Stimulated activated memory B cell treated with anti-CD40 and anti-IgM and Interleukin-4, amounts not matched to agents 10 μg/mL and 1 μg/mL and 100 μg/mL, for 72 hours (primary cell): ENCODE results near the gene MPRIP.
"Not testable (repeated sequence)": the region's sequence is repeated elsewhere in the genome, so short reads cannot be mapped to it uniquely, and the experiment has no call there.

Experiments used
- ATAC-seq: fragments of 150-1000 bp; cut with Tn5 transposase; 2 replicates; pipeline ENCODE4 v1.10.0; 2021
- H3K27ac Mint-ChIP-seq: one replicate; pipeline ENCODE4 v1.8.0; 2022; ENCODE audit warnings: mild to moderate bottlenecking, mixed read lengths
- H3K27me3 Mint-ChIP-seq: one replicate; pipeline ENCODE4 v1.8.0; 2022; ENCODE audit warnings: mixed read lengths
- H3K36me3 Mint-ChIP-seq: one replicate; pipeline ENCODE4 v1.8.0; 2022; ENCODE audit warnings: mixed read lengths
- H3K4me1 Mint-ChIP-seq: one replicate; pipeline ENCODE4 v1.8.0; 2022; ENCODE audit warnings: mixed read lengths
- H3K4me3 Mint-ChIP-seq: one replicate; pipeline ENCODE4 v1.8.0; 2022; ENCODE audit warnings: mild to moderate bottlenecking, moderate library complexity, mixed read lengths
- H3K9me3 Mint-ChIP-seq: one replicate; pipeline ENCODE4 v1.8.0; 2022; ENCODE audit warnings: mixed read lengths

MPRIP gene

GRCh38 chr17:17042384-17042736 is at the start of gene MPRIP:
TSS of gene MPRIP (plus strand) at chr17:17042457. CDS start at chr17:17042849, 392 bp downstream.
- H3K4me3 Mint-ChIP-seq = peak within 1 kb of the TSS; percentile 91
- H3K36me3 Mint-ChIP-seq = no peaks in the 10 kb centered on the region
- H3K4me1 Mint-ChIP-seq = peaks cover 50% of the 10 kb centered on the region
- no peaks in the 10 kb centered on the region for H3K27me3 Mint-ChIP-seq
- peak within 1 kb of the TSS; percentile 74 for H3K27ac Mint-ChIP-seq
- H3K9me3 Mint-ChIP-seq = no peaks in the 10 kb centered on the region
- peak; percentile 18 for ATAC-seq

GRCh38 chr17:16994631-16995030 is 47.6 kb upstream of the MPRIP start:
- Mint-ChIP-seq H3K27ac (no peak overlapping the region), H3K36me3 (no peaks in the 10 kb centered on the region), H3K9me3 (no peaks in the 10 kb centered on the region), H3K27me3 (no peaks in the 10 kb centered on the region), H3K4me3 (no peak overlapping the region), H3K4me1 (peaks cover 30% of the 10 kb centered on the region)
- ATAC-seq = no peak

GRCh38 chr17:16995930-16996329 is 46.3 kb upstream of the MPRIP start:
- Mint-ChIP-seq H3K9me3 (no peaks in the 10 kb centered on the region), H3K27me3 (no peaks in the 10 kb centered on the region), H3K36me3 (no peaks in the 10 kb centered on the region), H3K27ac (no peak overlapping the region), H3K4me1 (peaks cover 17% of the 10 kb centered on the region), H3K4me3 (no peak overlapping the region)
- no peak for ATAC-seq

GRCh38 chr17:16996726-16997125 is 45.5 kb upstream of the MPRIP start:
- peak overlapping the region; percentile 35 for H3K27ac Mint-ChIP-seq
- not testable (repeated sequence) for H3K4me3 Mint-ChIP-seq, ATAC-seq, H3K36me3 Mint-ChIP-seq, H3K27me3 Mint-ChIP-seq, H3K9me3 Mint-ChIP-seq
- H3K4me1 Mint-ChIP-seq = peaks cover 14% of the 10 kb centered on the region

GRCh38 chr17:16997514-16998429 is 44.5 kb upstream of the MPRIP start:
- H3K27me3 Mint-ChIP-seq = no peaks in the 10 kb centered on the region

GRCh38 chr17:16999931-17000625 is 42.2 kb upstream of the MPRIP start:
- Mint-ChIP-seq H3K27me3 (no peaks in the 10 kb centered on the region), H3K36me3 (no peaks in the 10 kb centered on the region), H3K4me3 (no peak overlapping the region), H3K4me1 (peaks cover 7% of the 10 kb centered on the region), H3K27ac (no peak overlapping the region), H3K9me3 (no peaks in the 10 kb centered on the region)
- ATAC-seq = no peak

More at GRCh38 chr17:16997514-16998429, 44.5 kb upstream of the MPRIP start:
- peak; percentile 54 for ATAC-seq
- Mint-ChIP-seq H3K4me3 (no peak overlapping the region), H3K4me1 (peaks cover 15% of the 10 kb centered on the region), H3K36me3 (no peaks in the 10 kb centered on the region), H3K9me3 (no peaks in the 10 kb centered on the region), H3K27ac (no peak overlapping the region)

- H3K27ac Mint-ChIP-seq = no peak overlapping the region
- H3K36me3 Mint-ChIP-seq = no peaks in the 10 kb centered on the region
- no peak overlapping the region for H3K4me3 Mint-ChIP-seq
- no peaks in the 10 kb centered on the region for H3K27me3 Mint-ChIP-seq
- peak; percentile 3 for ATAC-seq
- no peaks in the 10 kb centered on the region for H3K9me3 Mint-ChIP-seq
- H3K4me1 Mint-ChIP-seq = peaks cover 7% of the 10 kb centered on the region
Measured at GRCh38 chr17:17001076-17001777, 41.0 kb upstream of the MPRIP start.

GRCh38 chr17:17001874-17002520 is 40.3 kb upstream of the MPRIP start:
- H3K4me3 Mint-ChIP-seq = no peak overlapping the region
- H3K36me3 Mint-ChIP-seq = no peaks in the 10 kb centered on the region
- H3K27me3 Mint-ChIP-seq = no peaks in the 10 kb centered on the region
- no peak overlapping the region for H3K27ac Mint-ChIP-seq
- no peaks in the 10 kb centered on the region for H3K9me3 Mint-ChIP-seq
- ATAC-seq = peak; percentile 92
- peaks cover 7% of the 10 kb centered on the region for H3K4me1 Mint-ChIP-seq

GRCh38 chr17:17002731-17003715 is 39.2 kb upstream of the MPRIP start:
- not testable (repeated sequence) for H3K9me3 Mint-ChIP-seq, H3K27me3 Mint-ChIP-seq, H3K4me3 Mint-ChIP-seq, H3K36me3 Mint-ChIP-seq, H3K4me1 Mint-ChIP-seq, ATAC-seq, H3K27ac Mint-ChIP-seq

- ATAC-seq = no peak
- H3K4me1 Mint-ChIP-seq = peaks cover 7% of the 10 kb centered on the region
- H3K27ac Mint-ChIP-seq = no peak overlapping the region
- no peaks in the 10 kb centered on the region for H3K27me3 Mint-ChIP-seq
- no peaks in the 10 kb centered on the region for H3K36me3 Mint-ChIP-seq
- H3K4me3 Mint-ChIP-seq = no peak overlapping the region
- H3K9me3 Mint-ChIP-seq = peaks cover 3% of the 10 kb centered on the region
Measured at GRCh38 chr17:17004251-17004996, 37.8 kb upstream of the MPRIP start.

- H3K4me3 Mint-ChIP-seq, H3K9me3 Mint-ChIP-seq, H3K4me1 Mint-ChIP-seq, H3K36me3 Mint-ChIP-seq, H3K27me3 Mint-ChIP-seq, ATAC-seq, H3K27ac Mint-ChIP-seq: not testable (repeated sequence)
Measured at GRCh38 chr17:17004997-17005614, 37.2 kb upstream of the MPRIP start.

- not testable (repeated sequence) for H3K27ac Mint-ChIP-seq, ATAC-seq, H3K9me3 Mint-ChIP-seq, H3K4me1 Mint-ChIP-seq, H3K27me3 Mint-ChIP-seq, H3K36me3 Mint-ChIP-seq, H3K4me3 Mint-ChIP-seq
Measured at GRCh38 chr17:17007891-17008290, 34.4 kb upstream of the MPRIP start.

- H3K27ac Mint-ChIP-seq, H3K27me3 Mint-ChIP-seq: not testable (repeated sequence)
Measured at GRCh38 chr17:17008621-17009397, 33.4 kb upstream of the MPRIP start.

More at GRCh38 chr17:17008621-17009397, 33.4 kb upstream of the MPRIP start:
- not testable (repeated sequence) for H3K4me1 Mint-ChIP-seq, H3K4me3 Mint-ChIP-seq, H3K9me3 Mint-ChIP-seq, H3K36me3 Mint-ChIP-seq, ATAC-seq
